ENCODE results near the gene LRRC10B. TPM values are rescaled to one million over a fixed set of nuclear protein-coding genes. Genes with fewer than 3 reads are reported as not detected.

Gene LRRC10B
- total and polyA plus RNA-seq, 2 experiments from 2014 or later = 0.43 to 0.68 TPM

DNA sequence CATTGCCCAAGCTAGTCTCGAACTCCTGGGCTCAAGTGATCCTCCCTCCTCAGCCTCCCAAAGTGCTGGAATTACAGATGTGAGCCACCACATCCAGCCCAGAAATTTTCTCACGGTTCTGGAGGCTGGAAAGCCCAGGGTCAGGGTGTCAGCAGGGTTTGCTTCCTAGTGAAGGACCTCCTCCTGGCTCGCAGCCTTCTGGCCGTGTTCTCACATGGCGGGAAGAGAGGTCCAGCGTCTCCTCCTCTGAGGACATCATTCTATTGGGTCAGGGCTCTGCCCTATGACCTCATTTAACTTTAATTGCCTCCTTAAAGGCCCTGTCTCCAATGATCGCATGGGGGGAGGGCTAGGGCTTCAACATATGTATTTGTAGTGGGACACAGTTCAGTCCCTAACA lies 40.5 kb upstream of the LRRC10B start:
- H3K27ac ChIP-seq = no peak overlapping the region
- H2AFZ ChIP-seq = no peak overlapping the region
- H3K9me3 ChIP-seq (ENCODE audit: low read depth) = no peaks in the 10 kb centered on the region
- no peak overlapping the region for H3K4me3 ChIP-seq
- H3K4me2 ChIP-seq = no peak overlapping the region
- H3K27me3 ChIP-seq = no peaks in the 10 kb centered on the region
- 80% methylated on average over 7 of the region's 7 CpGs for WGBS (ENCODE audit: low lambda C conversion rate, missing lambda C conversion rate)
- no peak for DNase-seq (ENCODE audit: low spot score)
- no peaks in the 10 kb centered on the region for H3K4me1 ChIP-seq (ENCODE audit: insufficient read depth)
- TF ChIP-seq EZH2phosphoT487 (IDR thresholded peaks at IDR 0.05; ENCODE audit: low read depth, severe bottlenecking, unreplicated experiment) = no peak
- no peaks in the 10 kb centered on the region for H3K79me2 ChIP-seq
- no peaks in the 10 kb centered on the region for H3K36me3 ChIP-seq (replicated peaks; ENCODE audit: insufficient read depth, low read depth)
- H3K9me2 ChIP-seq (replicated peaks; ENCODE audit: insufficient read depth) = no peaks in the 10 kb centered on the region
- H4K20me1 ChIP-seq (ENCODE audit: insufficient read depth, poor library complexity, severe bottlenecking) = no peaks in the 10 kb centered on the region

DNA sequence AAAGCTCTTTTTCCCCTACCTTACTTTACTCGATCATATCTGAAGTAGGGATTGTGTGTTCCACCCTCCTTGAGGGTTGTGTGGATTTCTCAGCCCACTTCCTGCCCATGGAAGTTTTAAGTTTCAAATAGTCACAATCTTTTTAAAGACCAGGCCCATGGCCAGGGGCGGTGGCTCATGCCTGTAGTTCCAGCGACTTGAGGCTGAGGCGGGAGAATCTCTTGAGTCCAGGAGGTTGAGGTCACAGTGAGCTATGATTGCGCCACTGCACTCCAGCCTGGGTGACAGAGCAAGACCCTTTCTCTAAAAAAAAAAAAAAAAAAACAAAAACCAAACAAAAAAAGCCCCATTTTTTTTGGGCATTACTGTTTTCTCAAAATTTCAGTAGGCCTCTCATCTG lies 36.3 kb upstream of the LRRC10B start:
- 79% methylated on average over 5 of the region's 5 CpGs for WGBS (ENCODE audit: low lambda C conversion rate, missing lambda C conversion rate)
- Histone ChIP-seq H3K4me1 (ENCODE audit: insufficient read depth) (no peaks in the 10 kb centered on the region), H3K79me2 (no peaks in the 10 kb centered on the region), H3K9me2 (replicated peaks; ENCODE audit: insufficient read depth) (no peaks in the 10 kb centered on the region), H4K20me1 (ENCODE audit: insufficient read depth, poor library complexity, severe bottlenecking) (no peaks in the 10 kb centered on the region), H3K27ac (no peak overlapping the region), H3K4me3 (no peak overlapping the region), H3K27me3 (no peaks in the 10 kb centered on the region), H2AFZ (no peak overlapping the region), H3K36me3 (replicated peaks; ENCODE audit: insufficient read depth, low read depth) (no peaks in the 10 kb centered on the region), H3K4me2 (no peak overlapping the region), H3K9me3 (ENCODE audit: low read depth) (no peaks in the 10 kb centered on the region)
- DNase-seq (ENCODE audit: low spot score) = no peak
- TF ChIP-seq EZH2phosphoT487 (IDR thresholded peaks at IDR 0.05; ENCODE audit: low read depth, severe bottlenecking, unreplicated experiment) (no peak), EZH2 (IDR thresholded peaks at IDR 0.05; ENCODE audit: borderline replicate concordance) (no peak)
- TF ChIP-seq, protein P1, sequence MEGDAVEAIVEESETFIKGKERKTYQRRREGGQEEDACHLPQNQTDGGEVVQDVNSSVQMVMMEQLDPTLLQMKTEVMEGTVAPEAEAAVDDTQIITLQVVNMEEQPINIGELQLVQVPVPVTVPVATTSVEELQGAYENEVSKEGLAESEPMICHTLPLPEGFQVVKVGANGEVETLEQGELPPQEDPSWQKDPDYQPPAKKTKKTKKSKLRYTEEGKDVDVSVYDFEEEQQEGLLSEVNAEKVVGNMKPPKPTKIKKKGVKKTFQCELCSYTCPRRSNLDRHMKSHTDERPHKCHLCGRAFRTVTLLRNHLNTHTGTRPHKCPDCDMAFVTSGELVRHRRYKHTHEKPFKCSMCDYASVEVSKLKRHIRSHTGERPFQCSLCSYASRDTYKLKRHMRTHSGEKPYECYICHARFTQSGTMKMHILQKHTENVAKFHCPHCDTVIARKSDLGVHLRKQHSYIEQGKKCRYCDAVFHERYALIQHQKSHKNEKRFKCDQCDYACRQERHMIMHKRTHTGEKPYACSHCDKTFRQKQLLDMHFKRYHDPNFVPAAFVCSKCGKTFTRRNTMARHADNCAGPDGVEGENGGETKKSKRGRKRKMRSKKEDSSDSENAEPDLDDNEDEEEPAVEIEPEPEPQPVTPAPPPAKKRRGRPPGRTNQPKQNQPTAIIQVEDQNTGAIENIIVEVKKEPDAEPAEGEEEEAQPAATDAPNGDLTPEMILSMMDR (IDR thresholded peaks at IDR 0.05; ENCODE audit: poor library complexity) = no peak

DNA sequence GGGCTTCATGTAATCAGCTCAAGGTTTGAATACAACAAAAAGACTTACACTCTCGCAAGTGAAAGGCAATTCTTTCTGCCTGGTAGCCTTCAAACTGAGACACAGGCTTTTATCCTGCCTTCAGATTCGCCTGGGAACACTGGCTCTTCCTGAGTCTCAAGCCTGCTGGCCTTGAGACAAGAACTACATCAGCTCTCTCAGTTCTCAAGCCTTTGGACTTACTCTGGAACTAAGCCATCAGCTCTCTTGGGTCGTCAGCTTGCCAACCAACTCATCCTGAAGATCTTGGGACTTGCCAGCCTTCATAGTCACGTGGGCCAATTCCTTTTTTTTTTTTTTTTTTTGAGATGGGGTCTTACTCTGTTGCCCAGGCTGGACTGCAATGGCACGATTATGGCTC lies 35.7 kb upstream of the LRRC10B start:
- Histone ChIP-seq H3K4me1 (ENCODE audit: insufficient read depth) (no peaks in the 10 kb centered on the region), H3K4me2 (no peak overlapping the region), H2AFZ (no peak overlapping the region), H4K20me1 (ENCODE audit: insufficient read depth, poor library complexity, severe bottlenecking) (no peaks in the 10 kb centered on the region), H3K27me3 (no peaks in the 10 kb centered on the region), H3K4me3 (no peak overlapping the region), H3K36me3 (replicated peaks; ENCODE audit: insufficient read depth, low read depth) (no peaks in the 10 kb centered on the region), H3K9me2 (replicated peaks; ENCODE audit: insufficient read depth) (no peaks in the 10 kb centered on the region), H3K27ac (no peak overlapping the region), H3K9me3 (ENCODE audit: low read depth) (no peaks in the 10 kb centered on the region), H3K79me2 (no peaks in the 10 kb centered on the region)
- DNase-seq (ENCODE audit: low spot score) = no peak
- TF ChIP-seq EZH2phosphoT487 (IDR thresholded peaks at IDR 0.05; ENCODE audit: low read depth, severe bottlenecking, unreplicated experiment) (no peak), EZH2 (IDR thresholded peaks at IDR 0.05; ENCODE audit: borderline replicate concordance) (no peak)
- TF ChIP-seq, protein P1 (IDR thresholded peaks at IDR 0.05; ENCODE audit: poor library complexity) = no peak
- WGBS (ENCODE audit: low lambda C conversion rate, missing lambda C conversion rate) = over 99% methylated on average over 5 of the region's 5 CpGs

DNA sequence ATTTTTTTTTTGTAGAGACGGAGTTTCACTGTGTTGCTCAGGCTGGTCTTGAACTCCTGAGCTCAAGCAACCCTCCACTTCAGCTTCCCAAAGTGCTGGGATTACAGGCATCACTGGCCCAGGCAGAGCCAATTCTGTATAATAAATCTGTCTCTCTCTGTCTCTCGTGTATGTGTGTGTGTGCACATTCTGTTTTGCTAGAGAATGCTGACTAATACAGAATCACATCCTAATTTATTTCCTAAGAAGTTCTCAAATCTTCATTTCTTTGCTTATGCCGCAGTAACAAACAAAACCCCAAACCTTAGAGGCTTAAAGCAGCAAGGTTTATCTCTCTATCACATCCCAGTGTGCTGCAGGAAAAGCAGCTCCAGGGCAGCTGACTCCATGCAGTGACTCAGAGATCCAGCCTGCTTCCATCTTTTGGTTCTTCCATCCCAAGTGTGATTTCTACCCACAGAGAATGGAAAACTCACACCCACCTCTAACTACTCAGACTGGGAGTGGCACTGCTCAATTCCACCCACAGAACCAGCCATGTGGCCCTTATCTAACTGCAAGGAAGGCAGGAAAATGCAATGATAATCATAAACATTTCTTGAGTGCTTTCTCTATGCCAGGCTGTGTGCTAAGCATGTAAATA lies 35.1 kb upstream of the LRRC10B start:
- no peak overlapping the region for H3K27ac ChIP-seq
- no peaks in the 10 kb centered on the region for H4K20me1 ChIP-seq (ENCODE audit: insufficient read depth, poor library complexity, severe bottlenecking)
- WGBS (ENCODE audit: low lambda C conversion rate, missing lambda C conversion rate) = 86% methylated on average over 3 of the region's 3 CpGs
- H3K79me2 ChIP-seq = no peaks in the 10 kb centered on the region
- H3K9me2 ChIP-seq (replicated peaks; ENCODE audit: insufficient read depth) = no peaks in the 10 kb centered on the region
- no peak for DNase-seq (ENCODE audit: low spot score)
- H2AFZ ChIP-seq = no peak overlapping the region
- no peaks in the 10 kb centered on the region for H3K9me3 ChIP-seq (ENCODE audit: low read depth)
- H3K4me3 ChIP-seq = no peak overlapping the region
- H3K4me1 ChIP-seq (ENCODE audit: insufficient read depth) = no peaks in the 10 kb centered on the region
- no peak overlapping the region for H3K4me2 ChIP-seq
- TF ChIP-seq EZH2phosphoT487 (IDR thresholded peaks at IDR 0.05; ENCODE audit: low read depth, severe bottlenecking, unreplicated experiment) = no peak
- TF ChIP-seq, protein P1 (IDR thresholded peaks at IDR 0.05; ENCODE audit: poor library complexity) = no peak
- TF ChIP-seq EZH2 (IDR thresholded peaks at IDR 0.05; ENCODE audit: borderline replicate concordance) = no peak
- H3K27me3 ChIP-seq = no peaks in the 10 kb centered on the region
- no peaks in the 10 kb centered on the region for H3K36me3 ChIP-seq (replicated peaks; ENCODE audit: insufficient read depth, low read depth)
